HG02970 (cell line): ENCODE data around the gene PCSK9.
"Not testable (repeated sequence)": the region's sequence is repeated elsewhere in the genome, so short reads cannot be mapped to it uniquely, and the experiment has no call there.

Source experiments
- ATAC-seq: cut with Tn5 transposase; IDR thresholded peaks from one replicate; pipeline ENCODE4 v1.9.1; 2021; ENCODE audit warnings: mild to moderate bottlenecking, moderate library complexity, moderate number of reproducible peaks; ENCODE audit not compliant: unreplicated experiment, low FRiP score

PCSK9 gene

DNA sequence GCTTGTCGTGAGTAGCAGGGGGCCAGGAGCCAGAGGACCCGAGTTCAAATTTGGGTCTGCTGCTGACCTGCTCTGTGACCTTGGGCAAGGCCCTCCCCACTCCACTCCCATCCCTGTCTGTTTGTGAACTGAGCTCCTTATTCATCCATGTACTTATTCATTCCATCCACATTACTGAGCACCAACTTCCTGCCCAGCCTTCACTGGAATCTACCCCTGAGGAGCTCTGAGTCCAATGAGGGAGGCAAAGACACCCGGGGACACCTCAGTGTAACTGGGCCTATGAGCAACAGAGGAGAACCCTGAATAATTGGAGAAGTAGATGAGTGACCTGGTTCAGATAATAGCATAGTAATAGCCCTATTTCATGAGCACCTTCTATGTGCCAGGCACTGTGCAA lies 31.7 kb upstream of the PCSK9 start:
- no peak for ATAC-seq

GRCh38 chr1:55010194-55010886 lies 29.0 kb upstream of the PCSK9 start:
- ATAC-seq = no peak

DNA sequence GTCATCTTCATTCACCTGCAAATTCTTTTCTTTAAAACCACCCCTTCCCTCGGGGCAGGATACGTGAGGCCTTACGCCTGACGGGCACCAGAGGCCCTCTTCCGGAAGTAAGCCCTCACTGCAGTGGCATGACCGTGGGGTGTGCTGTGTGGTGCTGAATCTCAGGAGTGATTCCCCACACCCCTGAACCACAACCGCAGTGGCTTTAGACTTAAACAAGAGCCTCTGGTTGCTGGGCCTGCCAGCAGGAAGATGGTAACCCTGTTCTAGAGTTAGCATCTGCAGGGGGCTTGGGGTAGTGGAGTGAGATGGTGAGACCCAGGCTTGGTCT lies 28.5 kb upstream of the PCSK9 start:
- ATAC-seq = no peak

- ATAC-seq = no peak
These were observed 26.7 kb upstream of the PCSK9 start for GRCh38 chr1:55012661-55013060.

DNA sequence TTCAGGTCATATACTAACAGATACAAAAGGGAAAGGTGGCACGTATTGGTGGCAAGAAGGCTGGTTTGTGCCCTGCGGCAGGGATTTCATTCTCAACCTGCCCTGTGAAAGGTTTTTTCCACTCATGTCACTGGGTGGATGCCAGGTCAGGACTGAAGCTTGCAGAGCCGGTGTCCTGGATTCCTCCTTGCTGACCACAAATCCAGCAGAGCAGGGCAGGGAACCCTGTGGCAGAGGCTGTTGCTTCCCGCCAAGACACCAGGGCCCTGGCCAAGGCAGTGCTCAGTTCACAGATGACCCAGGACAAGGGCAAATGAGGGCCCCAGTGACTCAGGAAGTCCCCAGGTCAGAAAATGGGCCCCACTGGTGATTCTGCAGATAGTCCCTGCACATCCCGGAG lies 24.2 kb upstream of the PCSK9 start:
- ATAC-seq = no peak

DNA sequence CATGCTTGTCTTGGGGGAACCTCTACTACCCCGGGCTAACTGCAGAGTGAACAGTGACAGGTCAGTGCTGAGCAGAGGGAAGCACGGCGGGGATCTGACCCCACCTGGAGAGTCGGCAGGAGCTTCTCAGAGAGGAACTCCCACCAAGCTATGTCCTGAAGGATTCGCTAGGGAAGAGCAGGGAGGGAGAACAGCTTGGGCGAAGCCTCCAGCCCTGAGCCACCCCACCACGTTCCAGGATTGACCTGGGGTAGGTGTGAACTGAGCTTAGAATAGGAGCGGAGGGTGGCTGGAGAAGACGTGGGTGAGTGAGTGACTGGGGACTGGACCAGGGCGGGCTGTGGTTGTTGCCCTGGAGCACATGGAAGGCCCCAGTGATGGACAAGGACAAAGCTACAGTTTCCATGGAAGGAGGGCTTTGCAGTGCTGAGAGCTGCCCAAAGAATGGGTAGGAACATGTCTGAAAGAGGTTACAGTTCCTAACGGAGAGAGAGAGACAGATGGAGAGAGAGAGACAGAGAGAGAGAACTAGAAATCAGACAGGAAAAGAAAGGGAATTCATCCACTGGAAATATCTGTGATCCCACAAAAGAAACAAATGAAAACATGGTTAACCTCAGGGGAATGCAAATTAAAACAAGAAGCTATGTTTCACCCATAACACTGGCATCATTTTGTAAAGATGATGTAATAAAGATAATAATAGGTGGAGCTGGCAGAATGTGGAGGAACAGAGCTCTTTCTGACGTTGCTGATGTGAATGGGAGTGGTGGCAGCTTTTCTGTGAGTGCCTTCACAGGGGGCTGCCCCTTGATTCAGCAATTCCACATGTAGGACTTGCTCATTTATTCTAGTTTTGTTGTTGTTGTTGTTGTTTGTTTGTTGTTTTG lies 23.4 kb upstream of the PCSK9 start:
- ATAC-seq = no peak

DNA sequence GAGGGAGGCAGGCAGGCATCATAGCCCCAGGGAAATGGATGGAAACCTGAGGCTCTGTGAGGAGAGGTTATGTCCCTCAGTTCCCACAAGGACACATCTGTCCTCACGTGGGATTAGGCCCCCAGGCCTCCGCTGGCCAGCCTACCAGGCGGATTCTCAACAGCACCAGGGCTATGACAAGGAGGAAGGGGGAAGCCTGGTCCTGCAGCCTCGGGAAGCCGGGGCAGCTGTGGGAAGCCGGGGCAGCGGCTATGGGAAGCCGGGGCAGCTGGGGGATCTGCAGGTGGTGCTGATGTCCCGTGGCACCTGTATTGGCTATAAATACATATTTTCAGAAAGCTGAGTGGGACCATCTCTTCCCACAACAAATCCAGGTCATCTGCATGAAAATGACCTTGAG lies 21.0 kb upstream of the PCSK9 start:
- ATAC-seq = no peak

DNA sequence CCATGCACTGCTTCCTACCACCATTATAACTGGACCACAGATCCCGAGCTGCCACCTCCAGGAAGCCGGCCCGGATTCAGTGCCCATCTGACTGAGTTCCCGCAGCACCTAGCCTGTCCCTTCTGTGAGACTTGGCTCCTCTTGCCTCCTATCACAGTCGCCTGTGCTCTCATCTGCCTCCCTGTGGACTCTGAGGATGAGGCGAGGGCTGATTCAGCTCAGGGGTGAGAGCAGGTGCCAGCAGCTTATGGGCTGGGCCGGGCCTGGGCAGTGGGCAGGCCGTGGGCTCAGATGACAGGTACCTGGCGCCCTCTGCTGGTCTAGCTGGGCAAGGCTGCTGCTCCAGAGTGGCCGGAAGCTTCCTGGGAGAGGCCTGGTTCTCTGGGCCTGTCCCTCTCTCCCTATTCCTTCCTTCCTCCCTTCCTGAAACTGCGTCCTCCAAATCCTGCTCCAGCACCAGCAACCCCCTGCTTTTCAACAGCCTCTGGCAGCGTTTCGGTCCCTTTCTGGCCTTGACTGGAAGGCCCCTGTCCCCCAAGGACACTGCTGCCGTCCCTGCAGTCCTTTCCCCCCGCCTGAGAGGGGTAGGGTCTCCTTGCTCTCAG lies 17.3 kb upstream of the PCSK9 start:
- ATAC-seq = peak; percentile 56

DNA sequence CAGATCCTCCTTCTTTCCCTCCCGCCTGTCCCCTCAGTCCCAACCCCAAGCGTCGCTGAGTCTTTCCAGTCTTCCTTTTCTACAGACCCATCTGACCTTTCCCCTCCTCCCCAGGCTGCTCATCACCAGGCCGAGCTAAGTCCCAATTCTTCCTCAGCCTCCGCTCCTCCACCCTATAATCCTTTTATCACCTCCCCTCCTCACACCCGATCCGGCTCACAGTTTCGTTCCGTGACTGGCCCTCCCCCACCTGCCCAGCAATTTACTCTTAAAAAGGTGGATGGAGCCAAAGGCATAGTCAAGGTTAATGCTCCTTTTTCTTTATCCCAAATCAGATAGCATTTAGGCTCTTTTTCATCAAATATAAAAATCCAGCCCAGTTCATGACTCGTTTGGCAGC lies 15.2 kb upstream of the PCSK9 start:
- ATAC-seq = not testable (repeated sequence)

GRCh38 chr1:55026682-55027081 lies 12.7 kb upstream of the PCSK9 start:
- not testable (repeated sequence) for ATAC-seq

DNA sequence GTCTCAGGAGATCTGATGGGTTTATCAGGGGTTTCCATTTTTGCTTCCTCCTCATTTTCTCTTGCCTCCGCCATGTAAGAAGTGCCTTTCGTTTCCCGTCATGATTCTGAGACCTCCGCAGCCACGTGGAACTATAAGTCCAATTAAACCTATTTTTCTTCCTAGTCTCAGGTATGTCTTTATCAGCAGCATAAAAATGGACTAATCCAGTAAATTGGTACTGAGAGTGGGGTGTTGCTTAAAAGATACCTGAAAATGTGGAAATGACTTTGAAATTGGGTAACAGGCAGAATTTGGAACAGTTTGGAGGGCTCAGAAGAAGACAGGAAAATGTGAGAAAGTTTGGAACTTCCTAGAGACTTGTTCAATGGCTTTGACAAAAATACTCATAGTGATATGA lies 8.2 kb upstream of the PCSK9 start:
- ATAC-seq = not testable (repeated sequence)

DNA sequence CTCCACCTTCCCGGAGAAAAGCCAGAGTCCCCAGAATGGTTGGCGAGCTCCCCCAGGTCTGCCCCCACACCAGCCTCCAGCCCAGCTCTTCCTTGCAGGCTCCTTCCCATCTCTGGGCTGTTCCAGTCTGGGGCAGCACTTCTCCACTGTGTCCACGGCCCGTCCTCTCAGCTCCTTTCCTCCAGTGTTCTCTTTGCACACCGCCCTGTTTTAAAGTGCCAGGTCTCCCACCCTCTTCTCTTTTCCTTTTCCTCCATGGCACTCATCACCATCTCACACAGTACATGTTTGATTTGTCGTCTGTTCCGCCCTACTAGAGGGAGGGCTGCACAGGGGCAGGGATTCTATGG lies 6.1 kb upstream of the PCSK9 start:
- no peak for ATAC-seq

DNA sequence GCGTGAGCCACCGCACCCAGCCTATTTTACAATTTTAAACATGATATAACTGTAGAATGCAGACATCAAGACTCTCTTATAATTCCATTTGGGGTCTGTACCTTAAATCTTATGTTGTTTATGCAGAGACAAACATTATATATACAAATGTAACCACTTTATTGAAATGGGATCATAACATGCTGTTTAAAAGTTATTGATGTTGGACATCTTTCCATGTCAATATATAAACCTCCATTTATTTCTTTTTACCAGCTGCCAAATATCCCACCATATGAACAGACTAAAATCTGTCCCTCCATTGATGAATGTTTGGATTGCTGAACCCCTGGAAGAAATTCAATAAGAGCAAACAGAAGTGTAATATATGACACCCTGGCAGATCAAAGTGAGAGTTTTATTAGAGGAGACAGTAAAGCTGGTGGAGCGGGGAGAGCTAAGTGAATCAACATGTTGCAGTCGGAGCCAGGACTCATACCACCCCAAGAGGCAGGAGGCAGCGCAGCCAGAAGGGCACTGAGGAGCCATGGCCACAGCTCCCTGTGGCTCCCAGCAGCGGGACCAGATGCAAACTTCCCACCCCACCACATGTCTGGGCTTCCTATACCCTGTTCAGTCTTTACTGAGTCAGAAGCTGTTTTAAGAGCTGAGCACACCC lies 4.7 kb upstream of the PCSK9 start:
- ATAC-seq = no peak

DNA sequence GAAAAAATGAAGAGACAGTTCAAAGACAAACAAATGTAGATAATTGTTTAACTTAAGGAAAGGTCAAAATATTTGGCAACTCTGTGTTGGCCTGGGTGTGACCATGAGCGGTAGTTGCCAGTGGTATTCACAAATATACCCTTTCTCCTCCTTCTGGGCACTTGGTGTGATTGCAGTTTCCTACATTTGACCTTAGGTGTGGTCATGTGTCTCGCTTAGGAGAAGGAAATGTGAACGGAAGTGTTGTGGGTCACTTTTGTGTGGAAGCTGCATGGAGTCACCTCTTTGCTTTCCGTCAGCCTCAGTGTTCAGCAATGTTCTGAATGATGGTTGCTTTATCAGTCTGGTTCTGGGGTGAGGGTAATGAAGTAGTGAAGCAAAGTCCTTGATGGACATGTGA lies 3.4 kb upstream of the PCSK9 start:
- no peak for ATAC-seq

- ATAC-seq = no peak
These were observed 1.4 kb upstream of the PCSK9 start for GRCh38 chr1:55037733-55038551.

- no peak for ATAC-seq
These were observed 853 bp upstream of the PCSK9 start for GRCh38 chr1:55038552-55038838.

DNA sequence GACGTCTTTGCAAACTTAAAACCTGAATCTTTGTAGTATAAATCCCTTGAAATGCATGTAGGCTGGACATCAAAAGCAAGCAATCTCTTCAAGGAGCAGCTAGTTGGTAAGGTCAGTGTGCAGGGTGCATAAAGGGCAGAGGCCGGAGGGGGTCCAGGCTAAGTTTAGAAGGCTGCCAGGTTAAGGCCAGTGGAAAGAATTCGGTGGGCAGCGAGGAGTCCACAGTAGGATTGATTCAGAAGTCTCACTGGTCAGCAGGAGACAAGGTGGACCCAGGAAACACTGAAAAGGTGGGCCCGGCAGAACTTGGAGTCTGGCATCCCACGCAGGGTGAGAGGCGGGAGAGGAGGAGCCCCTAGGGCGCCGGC lies 390 bp upstream of the PCSK9 start:
- ATAC-seq = no peak

GRCh38 chr1:55040083-55040932 lies 960 bp downstream of the PCSK9 start:
- ATAC-seq = no peak

DNA sequence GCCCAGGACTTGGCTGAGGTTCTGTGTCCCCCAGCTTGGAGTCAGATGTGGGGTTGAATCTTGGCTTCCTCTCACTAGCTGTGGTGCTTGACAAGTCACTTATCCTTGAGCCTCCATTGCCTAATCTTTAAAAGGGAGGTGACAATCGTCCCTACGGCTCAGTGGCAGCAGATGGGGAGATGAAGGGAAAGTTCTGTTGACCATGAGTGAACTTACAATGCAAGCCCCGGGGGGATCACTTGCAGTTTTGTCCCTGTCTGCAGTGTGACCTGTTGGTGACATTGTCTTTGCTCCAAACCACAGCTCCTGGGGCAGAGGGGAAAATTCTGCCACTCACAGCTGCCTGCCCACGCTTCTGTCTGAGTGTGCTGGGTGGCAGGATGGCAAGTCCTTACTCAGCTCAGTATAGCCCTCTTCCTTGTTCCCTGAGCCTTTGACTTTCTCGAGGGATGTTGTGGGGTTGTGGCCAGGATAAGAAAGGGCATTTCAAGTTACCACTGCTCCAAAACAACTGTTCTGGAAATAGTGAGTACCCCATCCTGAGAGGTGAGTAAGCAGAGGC lies 1.7 kb downstream of the PCSK9 start:
- ATAC-seq = no peak
